NK-92 treated with Interleukin-12 subunit alpha and Interleukin-12 subunit beta, amount 100 ng/mL, for 24 hours (cell line): ENCODE data around the gene SNRPB2.

Source experiments
- DNase-seq: peaks from one replicate; lab custom pipeline; 2025; lab: John Stamatoyannopoulos, UW

Gene SNRPB2

GRCh38 chr20:16732506-16733152, 2.8 kb downstream of the SNRPB2 start:
- peak; percentile 24 for DNase-seq

GRCh38 chr20:16740365-16741072, 10.7 kb downstream of the SNRPB2 start:
- no peak for DNase-seq

GRCh38 chr20:16744178-16744807, 14.5 kb downstream of the SNRPB2 start:
- no peak for DNase-seq

GRCh38 chr20:16745204-16745603, 15.4 kb downstream of the SNRPB2 start:
- DNase-seq: no peak

GRCh38 chr20:16747291-16747811, 17.5 kb downstream of the SNRPB2 start:
- no peak for DNase-seq

GRCh38 chr20:16748308-16748900, 18.6 kb downstream of the SNRPB2 start, which contains the start of gene OTOR:
Gene OTOR (plus strand): TSS chr20:16748358. CDS start chr20:16748402, 44 bp downstream.
- DNase-seq: no peak

GRCh38 chr20:16749573-16749972, 19.7 kb downstream of the SNRPB2 start:
- DNase-seq: no peak

- DNase-seq: no peak
Measured at GRCh38 chr20:16752082-16752481, 22.3 kb downstream of the SNRPB2 start.

GRCh38 chr20:16752901-16753300, 23.1 kb downstream of the SNRPB2 start:
- DNase-seq: no peak

- DNase-seq: no peak
Measured at GRCh38 chr20:16758454-16759180, 28.8 kb downstream of the SNRPB2 start.

GRCh38 chr20:16759181-16759563, 29.3 kb downstream of the SNRPB2 start:
- no peak for DNase-seq

GRCh38 chr20:16760431-16761304, 30.8 kb downstream of the SNRPB2 start:
- no peak for DNase-seq

GRCh38 chr20:16761305-16761829, 31.5 kb downstream of the SNRPB2 start:
- peak; percentile 3 for DNase-seq

- DNase-seq: no peak
Measured at GRCh38 chr20:16764560-16764959, 34.7 kb downstream of the SNRPB2 start.

- no peak for DNase-seq
Measured at GRCh38 chr20:16771213-16771612, 41.4 kb downstream of the SNRPB2 start.

- DNase-seq: no peak
Measured at GRCh38 chr20:16775961-16776360, 46.1 kb downstream of the SNRPB2 start.

GRCh38 chr20:16777126-16777525, 47.3 kb downstream of the SNRPB2 start:
- no peak for DNase-seq

- no peak for DNase-seq
Measured at GRCh38 chr20:16778159-16778558, 48.3 kb downstream of the SNRPB2 start.

- no peak for DNase-seq
Measured at GRCh38 chr20:16781496-16781895, 51.7 kb downstream of the SNRPB2 start.

- DNase-seq: no peak
Measured at GRCh38 chr20:16785226-16785625, 55.4 kb downstream of the SNRPB2 start.
